ENCODE data around the gene DHRS4. TPM values are rescaled to one million over a fixed set of nuclear protein-coding genes. Genes with fewer than 3 reads are reported as not detected.

The DHRS4 gene
- total RNA-seq, 1 donor from 2014 or later = 9.8 TPM

GRCh38 chr14:23916446-23916845 is 37.1 kb upstream of the DHRS4 start:
- intact Hi-C loops (cut with DNase I) = no loop called here
- Histone ChIP-seq H3K4me1 (peaks cover 0 to 7% of the 10 kb centered on the region in 2 donors), H3K27ac (peak overlapping the region; percentile 35 to 75)

GRCh38 chr14:23922545-23922944 is 31.0 kb upstream of the DHRS4 start:
- Histone ChIP-seq H3K36me3 (no peaks in the 10 kb centered on the region), H3K27me3 (no peaks in the 10 kb centered on the region), H3K9me3 (no peaks in the 10 kb centered on the region), H3K27ac (no peak overlapping the region), H3K4me1 (no peaks in the 10 kb centered on the region), H3K4me3 (no peak overlapping the region)
- TF ChIP-seq, protein P1, sequence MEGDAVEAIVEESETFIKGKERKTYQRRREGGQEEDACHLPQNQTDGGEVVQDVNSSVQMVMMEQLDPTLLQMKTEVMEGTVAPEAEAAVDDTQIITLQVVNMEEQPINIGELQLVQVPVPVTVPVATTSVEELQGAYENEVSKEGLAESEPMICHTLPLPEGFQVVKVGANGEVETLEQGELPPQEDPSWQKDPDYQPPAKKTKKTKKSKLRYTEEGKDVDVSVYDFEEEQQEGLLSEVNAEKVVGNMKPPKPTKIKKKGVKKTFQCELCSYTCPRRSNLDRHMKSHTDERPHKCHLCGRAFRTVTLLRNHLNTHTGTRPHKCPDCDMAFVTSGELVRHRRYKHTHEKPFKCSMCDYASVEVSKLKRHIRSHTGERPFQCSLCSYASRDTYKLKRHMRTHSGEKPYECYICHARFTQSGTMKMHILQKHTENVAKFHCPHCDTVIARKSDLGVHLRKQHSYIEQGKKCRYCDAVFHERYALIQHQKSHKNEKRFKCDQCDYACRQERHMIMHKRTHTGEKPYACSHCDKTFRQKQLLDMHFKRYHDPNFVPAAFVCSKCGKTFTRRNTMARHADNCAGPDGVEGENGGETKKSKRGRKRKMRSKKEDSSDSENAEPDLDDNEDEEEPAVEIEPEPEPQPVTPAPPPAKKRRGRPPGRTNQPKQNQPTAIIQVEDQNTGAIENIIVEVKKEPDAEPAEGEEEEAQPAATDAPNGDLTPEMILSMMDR (IDR thresholded peaks at IDR 0.05) = no peak
- DNase-seq (ENCODE audit: low spot score in 2 of 2) = no peak
- intact Hi-C loops (cut with DNase I) = no loop called here

More at GRCh38 chr14:23916446-23916845, 37.1 kb upstream of the DHRS4 start:
- Histone ChIP-seq H3K4me3 (no peak overlapping the region), H3K9me3 (no peaks in the 10 kb centered on the region), H3K36me3 (no peaks in the 10 kb centered on the region), H3K27me3 (no peaks in the 10 kb centered on the region)
- DNase-seq (ENCODE audit: low spot score in 2 of 2) = no peak
- TF ChIP-seq, protein P1 (IDR thresholded peaks at IDR 0.05) = no peak

- intact Hi-C loops (cut with DNase I) = no loop called here
Measured at GRCh38 chr14:23925523-23926075, 28.0 kb upstream of the DHRS4 start.

GRCh38 chr14:23926543-23926942 is 27.0 kb upstream of the DHRS4 start:
- H3K27me3 ChIP-seq = no peaks in the 10 kb centered on the region
- H3K9me3 ChIP-seq = no peaks in the 10 kb centered on the region
- H3K4me1 ChIP-seq = peaks cover 5 to 11% of the 10 kb centered on the region in 2 donors
- no peaks in the 10 kb centered on the region for H3K36me3 ChIP-seq
- intact Hi-C loops (cut with DNase I) = no loop called here
- TF ChIP-seq, protein P1 (IDR thresholded peaks at IDR 0.05) = no peak
- no peak for DNase-seq (ENCODE audit: low spot score in 2 of 2)
- H3K27ac ChIP-seq = no peak overlapping the region
- H3K4me3 ChIP-seq = no peak overlapping the region

More at GRCh38 chr14:23925523-23926075, 28.0 kb upstream of the DHRS4 start:
- no peak for DNase-seq (ENCODE audit: low spot score in 2 of 2)
- Histone ChIP-seq H3K4me1 (peaks cover 4 to 10% of the 10 kb centered on the region in 2 donors), H3K27me3 (no peaks in the 10 kb centered on the region), H3K4me3 (no peak overlapping the region), H3K36me3 (no peaks in the 10 kb centered on the region), H3K9me3 (no peaks in the 10 kb centered on the region), H3K27ac (no peak overlapping the region)
- TF ChIP-seq, protein P1 (IDR thresholded peaks at IDR 0.05) = no peak

DNA sequence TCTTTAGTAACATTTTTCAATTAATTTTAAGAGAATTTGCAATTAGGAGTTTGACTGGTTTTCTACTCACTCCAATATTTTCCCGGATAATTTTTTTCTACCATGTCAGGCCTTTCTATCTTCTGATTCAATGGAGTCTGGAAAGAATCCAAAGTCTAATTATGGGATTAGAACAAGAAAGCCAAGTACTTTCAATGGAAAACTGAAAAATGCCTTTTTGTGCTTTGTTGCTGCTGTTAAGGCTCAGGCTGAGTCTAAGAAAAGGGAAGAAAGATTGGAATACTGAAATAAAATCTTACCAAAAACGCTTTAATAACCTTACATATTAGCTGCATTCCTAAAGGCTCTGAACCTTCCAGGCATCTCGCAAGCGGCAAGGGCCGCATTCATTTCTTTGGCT is 24.4 kb upstream of the DHRS4 start:
- H3K4me1 ChIP-seq = peaks cover 5 to 11% of the 10 kb centered on the region in 2 donors
- no peak for DNase-seq (ENCODE audit: low spot score in 2 of 2)
- no peaks in the 10 kb centered on the region for H3K27me3 ChIP-seq
- H3K4me3 ChIP-seq = no peak overlapping the region
- no peak overlapping the region for H3K27ac ChIP-seq
- no peaks in the 10 kb centered on the region for H3K36me3 ChIP-seq
- H3K9me3 ChIP-seq = no peaks in the 10 kb centered on the region
- intact Hi-C loops (cut with DNase I) = no loop called here
- TF ChIP-seq, protein P1 (IDR thresholded peaks at IDR 0.05) = no peak

Measured in ascending aorta (tissue), 2 donors.